Measurements from ENCODE around the gene CATSPER4. TPM values are rescaled to one million over a fixed set of nuclear protein-coding genes. Genes with fewer than 3 reads are reported as not detected.

Gene CATSPER4
- total and polyA plus RNA-seq, 2 of the 13 experiments (the other 11 are each of a cell fraction or from before 2014, with no cell fraction given), result not detected

DNA sequence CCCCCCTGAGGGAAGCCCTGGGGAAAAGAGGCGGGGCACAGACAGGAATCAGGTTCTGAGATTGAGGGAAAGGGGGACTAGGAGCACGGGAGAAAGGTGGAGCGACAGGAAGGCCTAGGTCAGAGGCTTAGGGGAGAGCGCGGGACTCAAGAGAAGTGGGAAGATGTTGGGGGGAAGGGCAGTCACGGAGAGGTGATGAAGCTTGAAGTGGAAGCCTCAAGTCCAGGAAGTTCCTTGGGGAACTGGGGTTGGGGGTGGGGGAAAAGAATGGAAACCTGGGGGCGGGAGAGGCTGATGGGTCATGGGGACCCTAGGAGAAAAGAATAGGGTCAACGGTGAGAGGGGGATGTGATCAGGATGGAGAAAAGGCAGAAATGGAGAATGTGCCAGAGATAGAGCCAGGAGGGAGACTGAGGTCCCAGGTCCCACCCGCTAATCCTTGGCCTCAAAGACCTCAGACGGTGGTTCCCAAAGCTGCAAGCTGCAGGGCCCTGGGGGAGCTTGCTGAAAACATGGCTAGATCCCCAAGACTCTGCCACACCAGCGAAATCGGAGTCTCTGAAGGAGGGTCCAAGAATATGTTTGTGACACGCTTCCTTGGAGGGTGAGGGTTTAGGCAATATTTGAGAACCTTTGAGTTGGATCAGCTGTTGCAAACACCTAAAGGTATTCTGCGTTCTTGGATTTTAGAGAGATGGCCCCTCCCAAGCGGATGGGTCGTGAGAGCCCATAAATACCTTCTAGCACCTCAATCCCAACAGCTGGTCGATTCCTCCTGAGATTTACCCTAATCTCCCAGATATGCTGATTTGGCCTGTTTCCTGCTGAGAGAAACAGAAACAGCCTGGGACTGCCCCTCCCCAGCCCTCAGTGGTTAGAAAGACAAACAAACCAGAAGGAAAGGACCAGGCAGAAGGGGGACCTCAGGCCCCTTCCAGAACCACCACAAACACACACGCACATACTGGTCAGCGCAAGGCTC lies 25.2 kb upstream of the CATSPER4 start:
- DNase-seq (ENCODE audit: low spot score) (no peak), ATAC-seq (no peak), FAIRE-seq (no peak)
- TF ChIP-seq PHB2 (IDR thresholded peaks at IDR 0.05; ENCODE audit: partially characterized antibody) (no peak), ZNF547 (CRISPR knock-in tag; IDR thresholded peaks at IDR 0.05) (no peak), GZF1 (CRISPR knock-in tag; IDR thresholded peaks at IDR 0.05) (no peak)
- TF ChIP-seq, protein P1, sequence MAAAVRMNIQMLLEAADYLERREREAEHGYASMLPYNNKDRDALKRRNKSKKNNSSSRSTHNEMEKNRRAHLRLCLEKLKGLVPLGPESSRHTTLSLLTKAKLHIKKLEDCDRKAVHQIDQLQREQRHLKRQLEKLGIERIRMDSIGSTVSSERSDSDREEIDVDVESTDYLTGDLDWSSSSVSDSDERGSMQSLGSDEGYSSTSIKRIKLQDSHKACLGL (CRISPR knock-in tag; IDR thresholded peaks at IDR 0.05), result no peak
- no peak overlapping the region for H3K27ac ChIP-seq (ENCODE audit: extremely low read length, insufficient read depth, low read length)
- peaks cover 40% of the 10 kb centered on the region for H3K4me1 ChIP-seq (ENCODE audit: insufficient read depth, low read length)
- BruUV-seq (replicated peaks), result no TSS peak
- no peaks in the 10 kb centered on the region for H3K36me3 ChIP-seq (replicated peaks in 1 of 2; ENCODE audit: control insufficient read depth in 1 of 2, insufficient read depth in 2 of 2, low read length in 2 of 2)
- 45% methylated on average over 19 of the region's 19 CpGs for WGBS (ENCODE audit: low lambda C conversion rate)
- ChIA-PET CTCF (ENCODE audit: low intra/inter-chr PET ratio, low total read pairs) (interaction anchor here (1.7 to 2.0 kb wide), 2 partner anchors 60 to 69 kb away, joined by 6 to 11 read pairs; partner anchors contain the start of gene CEP85), POLR2A (no interaction called here)
- no peak overlapping the region for H2AFZ ChIP-seq (ENCODE audit: low read length)
- no peaks in the 10 kb centered on the region for H3K9me3 ChIP-seq (ENCODE audit: low read length)
- peak overlapping the region; percentile 39; the same call in 1 of the 2 replicates for H3K9ac ChIP-seq (ENCODE audit: insufficient read depth, low read depth, low read length)
- peaks cover 2% of the 10 kb centered on the region for H3K79me2 ChIP-seq (ENCODE audit: insufficient read depth, low read length)
- in situ Hi-C loops (cut with HindIII; ENCODE audit: extremely low pct_ligation_motif_present, low pct_unique_long_range_greater_than_20kb), result loop anchor here (10.0 kb wide), 1 partner anchor 270 kb away; no protein-coding TSS in a partner anchor
- no peaks in the 10 kb centered on the region for H4K20me1 ChIP-seq (ENCODE audit: insufficient read depth, low read length)
- peak overlapping the region; percentile 89 for H3K4me2 ChIP-seq (ENCODE audit: low read depth, low read length)
- intact Hi-C loops (cut with micrococcal nuclease; ENCODE audit: unreplicated experiment), result loop anchor here (5.0 kb wide), 2 partner anchors 53 to 128 kb away; partner anchors contain the start of gene PDIK1L
- H3K4me3 ChIP-seq (replicated peaks in 1 of 3; ENCODE audit: insufficient read depth in 1 of 3, low read depth in 2 of 3, low read length in 3 of 3), result peak overlapping the region; percentile 50 to 76 (median 64); a peak in 4 of 6 replicates
- peaks cover 8 to 43% of the 10 kb centered on the region in 2 experiments; a peak in 4 of 5 replicates for H3K27me3 ChIP-seq (ENCODE audit: control insufficient read depth in 1 of 2, insufficient read depth in 2 of 2, low read length in 2 of 2)

DNA sequence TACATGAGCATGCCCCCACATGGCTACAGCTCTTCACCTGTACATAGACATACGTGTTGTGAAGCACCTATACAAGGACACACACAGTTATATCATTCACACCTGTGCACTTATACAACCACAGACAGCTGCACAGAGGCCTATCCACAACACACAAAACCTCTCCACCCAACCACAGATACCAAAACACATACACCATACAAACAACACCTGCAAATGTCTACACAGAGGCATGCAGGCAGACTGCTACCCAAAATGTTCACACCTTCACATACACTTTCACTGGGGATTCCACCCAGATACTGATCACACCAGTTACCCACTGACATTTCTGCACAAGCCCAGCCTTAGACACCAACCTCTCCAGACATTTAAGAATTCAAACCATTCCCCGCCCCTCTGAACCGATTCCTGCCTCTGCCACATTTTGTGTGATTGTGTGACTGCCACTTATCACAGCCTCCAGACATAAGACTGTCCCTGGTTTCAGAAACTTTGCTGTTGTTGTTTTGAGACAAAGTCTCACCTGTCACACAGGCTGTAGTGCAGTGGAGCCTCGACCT lies 23.6 kb upstream of the CATSPER4 start:
- POLR2A ChIA-PET, result no interaction called here
- intact Hi-C loops (cut with micrococcal nuclease; ENCODE audit: unreplicated experiment) (no loop called here), in situ Hi-C loops (cut with HindIII; ENCODE audit: extremely low pct_ligation_motif_present, low pct_unique_long_range_greater_than_20kb) (loop anchor here (10.0 kb wide), 1 partner anchor 272 kb away; no protein-coding TSS in a partner anchor)
- Histone ChIP-seq H3K79me2 (ENCODE audit: insufficient read depth, low read length) (peaks cover 7% of the 10 kb centered on the region), H3K4me2 (ENCODE audit: low read depth, low read length) (no peak overlapping the region), H2AFZ (ENCODE audit: low read length) (no peak overlapping the region), H3K9me3 (ENCODE audit: low read length) (no peaks in the 10 kb centered on the region), H3K36me3 (replicated peaks in 1 of 2; ENCODE audit: control insufficient read depth in 1 of 2, insufficient read depth in 2 of 2, low read length in 2 of 2) (no peaks in the 10 kb centered on the region), H3K27ac (ENCODE audit: extremely low read length, insufficient read depth, low read length) (no peak overlapping the region), H3K4me3 (replicated peaks in 1 of 3; ENCODE audit: insufficient read depth in 1 of 3, low read depth in 2 of 3, low read length in 3 of 3) (no peak overlapping the region), H4K20me1 (ENCODE audit: insufficient read depth, low read length) (no peaks in the 10 kb centered on the region), H3K9ac (ENCODE audit: insufficient read depth, low read depth, low read length) (no peak overlapping the region), H3K27me3 (ENCODE audit: control insufficient read depth in 1 of 2, insufficient read depth in 2 of 2, low read length in 2 of 2) (peaks cover 4 to 29% of the 10 kb centered on the region in 2 experiments; a peak in 4 of 5 replicates), H3K4me1 (ENCODE audit: insufficient read depth, low read length) (peaks cover 44% of the 10 kb centered on the region)
- FAIRE-seq (no peak), DNase-seq (ENCODE audit: low spot score) (no peak), ATAC-seq (no peak)
- TF ChIP-seq, protein P2, sequence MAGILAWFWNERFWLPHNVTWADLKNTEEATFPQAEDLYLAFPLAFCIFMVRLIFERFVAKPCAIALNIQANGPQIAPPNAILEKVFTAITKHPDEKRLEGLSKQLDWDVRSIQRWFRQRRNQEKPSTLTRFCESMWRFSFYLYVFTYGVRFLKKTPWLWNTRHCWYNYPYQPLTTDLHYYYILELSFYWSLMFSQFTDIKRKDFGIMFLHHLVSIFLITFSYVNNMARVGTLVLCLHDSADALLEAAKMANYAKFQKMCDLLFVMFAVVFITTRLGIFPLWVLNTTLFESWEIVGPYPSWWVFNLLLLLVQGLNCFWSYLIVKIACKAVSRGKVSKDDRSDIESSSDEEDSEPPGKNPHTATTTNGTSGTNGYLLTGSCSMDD (CRISPR knock-in tag; IDR thresholded peaks at IDR 0.05), result no peak
- TF ChIP-seq LCORL (IDR thresholded peaks at IDR 0.05) (0 out of 2 replicates have a peak, but pooled peaks have one; percentile 7), LCORL (CRISPR knock-in tag; IDR thresholded peaks at IDR 0.05) (no peak)
- 41% methylated on average over 4 of the region's 4 CpGs for WGBS (ENCODE audit: low lambda C conversion rate)
- CTCF ChIA-PET (ENCODE audit: low intra/inter-chr PET ratio, low total read pairs), result interaction anchor here (0.6 kb wide), 1 partner anchor 23 kb away, joined by 3 read pairs; the partner anchor contains the start of gene CATSPER4
- BruUV-seq (replicated peaks), result no TSS peak
